Measurements from ENCODE around the gene SLC34A1.

GRCh38 chr5:177367981-177368868 is 16.0 kb upstream of the SLC34A1 start:
- TF ChIP-seq POLR2A (IDR thresholded peaks at IDR 0.05; ENCODE audit: low read length), result no peak
- no peak for TF ChIP-seq GATA1 (IDR thresholded peaks at IDR 0.05; ENCODE audit: low read depth, low read length)
